Kidney glomerular epithelial cell (primary cell): Measurements from ENCODE around the gene ADCYAP1R1.

Source experiments
- DNase-seq: peaks from one replicate; lab custom pipeline; 2025; lab: John Stamatoyannopoulos, UW

The ADCYAP1R1 gene

DNA sequence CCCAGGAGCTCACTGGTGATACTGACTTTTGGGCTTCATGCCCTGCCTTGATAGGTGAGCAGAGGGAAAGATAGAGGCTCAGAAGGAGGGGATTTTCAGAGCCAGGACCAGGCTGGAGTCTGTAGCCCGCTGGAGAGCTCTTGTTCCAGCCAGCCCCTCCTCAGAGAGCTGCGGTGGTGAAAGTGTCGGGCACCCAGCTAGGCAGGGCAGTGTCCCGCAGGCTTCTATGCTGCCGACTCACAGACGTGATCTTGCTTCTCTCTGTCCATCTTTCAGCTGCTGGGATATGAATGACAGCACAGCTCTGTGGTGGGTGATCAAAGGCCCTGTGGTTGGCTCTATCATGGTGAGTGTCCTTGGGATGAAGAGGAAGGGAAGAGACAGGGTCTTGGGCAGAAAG lies 35.2 kb downstream of the ADCYAP1R1 start:
- DNase-seq = no peak

DNA sequence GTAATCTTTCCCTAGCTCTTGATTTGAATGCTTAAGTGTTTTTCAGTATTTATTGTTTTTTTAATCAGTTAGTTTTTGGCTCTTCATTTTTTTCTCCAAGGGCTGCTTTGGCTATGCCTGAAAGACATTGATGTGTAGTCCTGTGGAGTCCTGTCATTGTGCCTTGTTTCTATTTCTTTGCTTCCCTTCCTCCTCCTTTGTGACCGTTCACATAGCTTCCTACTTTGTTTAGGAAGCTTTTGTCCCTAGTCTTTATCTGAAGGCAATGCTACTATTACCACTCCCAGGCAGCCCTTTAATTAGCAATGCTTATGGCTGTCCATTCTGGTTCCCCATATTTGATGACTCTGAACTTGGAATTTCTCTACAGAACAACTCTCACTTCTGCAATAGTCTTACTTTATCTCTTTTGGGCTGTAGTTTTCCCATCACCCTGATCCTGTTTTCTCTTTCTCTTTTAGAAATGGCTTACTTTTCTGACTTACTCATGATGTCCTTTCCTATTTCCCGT lies 39.9 kb downstream of the ADCYAP1R1 start:
- DNase-seq = no peak

DNA sequence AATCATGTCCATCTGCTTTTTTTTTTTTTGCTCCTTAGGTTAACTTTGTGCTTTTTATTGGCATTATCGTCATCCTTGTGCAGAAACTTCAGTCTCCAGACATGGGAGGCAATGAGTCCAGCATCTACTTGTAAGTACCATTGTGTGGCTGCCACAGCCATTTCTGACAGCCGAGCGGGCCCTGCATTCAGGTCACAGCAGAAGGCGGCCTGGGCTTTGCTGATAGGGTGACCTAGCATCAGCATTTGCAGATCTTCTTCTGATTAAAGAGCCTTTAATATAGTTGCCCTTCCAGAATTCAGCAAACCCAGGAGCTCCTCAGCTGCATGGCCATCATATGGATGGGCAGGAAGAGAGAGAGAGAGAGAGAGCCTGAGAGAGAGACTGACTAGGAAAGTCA lies 40.5 kb downstream of the ADCYAP1R1 start:
- no peak for DNase-seq

DNA sequence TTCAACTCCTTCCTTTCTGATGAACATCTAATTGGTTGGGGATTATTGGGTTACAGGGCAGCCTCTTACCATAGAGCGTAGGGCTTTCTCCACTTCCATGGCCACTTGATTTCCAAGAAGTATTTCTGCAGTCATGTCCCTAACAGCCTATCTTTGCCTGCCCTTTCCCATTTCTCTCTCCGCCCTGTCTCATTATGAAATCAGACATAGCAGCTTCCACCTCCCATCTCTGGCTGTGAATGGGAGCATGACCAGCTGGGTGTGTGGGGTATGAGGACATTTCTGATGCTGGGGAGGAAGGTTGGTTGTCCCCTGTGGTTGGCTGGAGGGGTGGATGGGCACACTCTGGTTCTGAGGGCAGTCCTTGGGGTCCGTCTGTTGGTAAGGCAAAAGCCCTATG lies 41.2 kb downstream of the ADCYAP1R1 start:
- DNase-seq = no peak

DNA sequence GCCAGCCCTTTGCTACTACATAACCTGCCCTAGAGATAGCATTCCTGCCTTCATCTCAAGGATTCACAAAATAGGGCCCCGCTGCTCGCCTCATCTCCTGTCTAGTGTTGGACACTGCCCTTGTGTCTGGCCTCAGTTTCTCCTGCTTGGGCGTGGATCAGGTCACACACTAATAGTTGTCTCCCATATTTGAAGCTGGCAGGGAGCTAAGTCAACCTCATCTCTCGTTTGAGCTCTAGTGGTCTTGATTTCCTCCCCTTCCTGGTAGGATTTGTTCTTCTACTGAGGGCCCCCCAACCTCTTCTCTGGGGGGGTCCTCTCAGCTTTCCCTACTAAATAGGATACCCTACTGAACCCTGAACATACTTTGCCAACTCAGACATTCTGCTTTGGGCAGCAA lies 42.2 kb downstream of the ADCYAP1R1 start:
- DNase-seq = no peak

DNA sequence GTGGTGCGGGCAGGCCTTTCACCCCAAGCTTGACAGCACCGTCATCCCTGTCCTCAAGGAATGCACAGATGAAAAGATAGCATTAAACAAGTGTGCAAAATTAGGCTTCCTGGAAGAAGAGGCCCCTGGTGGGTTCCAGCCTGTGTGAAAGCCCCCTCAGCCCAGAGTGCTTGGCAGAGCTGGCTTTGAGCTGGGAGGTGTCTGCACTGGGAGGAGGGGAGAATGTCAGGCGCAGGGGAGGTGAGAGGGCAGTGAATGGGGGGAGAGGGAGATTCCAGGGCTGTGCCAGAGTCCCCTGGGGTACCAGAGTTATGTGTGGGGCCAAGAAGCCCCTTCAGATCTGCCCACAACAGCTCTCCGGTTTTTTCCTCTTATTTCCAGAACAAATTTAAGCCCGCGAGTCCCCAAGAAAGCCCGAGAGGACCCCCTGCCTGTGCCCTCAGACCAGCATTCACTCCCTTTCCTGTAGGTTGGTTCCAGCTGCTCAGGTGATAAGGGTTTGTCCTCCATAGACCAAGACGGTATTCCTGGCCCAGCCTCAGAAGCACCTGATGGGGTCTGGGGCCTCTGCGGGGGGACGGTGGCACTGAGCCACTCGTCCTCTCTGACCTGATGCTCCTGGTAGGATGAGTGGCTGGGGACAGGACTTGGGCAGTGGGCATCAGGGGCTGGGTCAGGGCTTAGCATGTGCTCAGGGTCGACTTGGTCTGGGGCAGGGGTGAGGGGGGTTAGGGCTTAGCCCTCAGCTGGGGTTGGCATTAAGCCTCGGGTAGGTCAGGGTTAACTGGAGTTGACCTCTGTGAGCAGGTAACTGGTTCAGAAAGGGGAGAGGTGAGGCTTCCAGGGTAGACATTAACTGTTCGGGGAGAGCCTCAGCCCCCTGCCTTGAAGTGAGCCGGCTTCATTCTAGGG lies 43.4 kb downstream of the ADCYAP1R1 start:
- DNase-seq = no peak

DNA sequence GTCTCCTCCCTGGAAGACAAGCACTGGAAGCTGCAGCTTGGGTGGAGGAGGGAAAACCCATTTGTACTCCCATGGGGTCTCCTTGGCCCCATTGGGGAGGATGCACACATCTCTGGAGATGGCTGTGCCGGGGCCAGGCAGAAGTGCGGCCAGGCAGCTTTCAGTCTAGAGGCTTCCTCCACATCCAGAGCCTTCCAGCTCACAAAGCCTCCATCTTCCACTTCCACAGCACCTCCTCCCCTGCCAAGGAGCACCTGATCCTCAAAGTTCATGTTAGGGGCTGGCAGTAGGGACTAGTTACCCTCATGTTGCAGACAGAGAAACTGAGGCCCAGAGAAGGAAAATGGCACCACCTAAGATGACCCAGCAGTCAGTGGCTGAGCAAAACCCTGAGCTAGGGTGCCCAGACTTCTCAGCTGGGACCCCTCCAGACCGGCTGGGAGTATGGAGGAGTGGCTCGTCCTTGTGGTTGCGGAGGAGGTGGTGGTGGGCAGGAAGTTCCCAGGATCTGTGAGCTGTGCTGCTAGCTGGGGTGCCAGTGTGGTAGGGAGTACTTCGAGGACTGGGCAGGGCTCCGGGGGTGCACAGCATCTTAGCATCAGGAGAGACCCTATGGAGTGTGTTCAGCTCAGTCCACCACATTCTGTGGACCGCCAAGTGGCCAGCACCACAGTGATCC lies 44.2 kb downstream of the ADCYAP1R1 start:
- DNase-seq = no peak

DNA sequence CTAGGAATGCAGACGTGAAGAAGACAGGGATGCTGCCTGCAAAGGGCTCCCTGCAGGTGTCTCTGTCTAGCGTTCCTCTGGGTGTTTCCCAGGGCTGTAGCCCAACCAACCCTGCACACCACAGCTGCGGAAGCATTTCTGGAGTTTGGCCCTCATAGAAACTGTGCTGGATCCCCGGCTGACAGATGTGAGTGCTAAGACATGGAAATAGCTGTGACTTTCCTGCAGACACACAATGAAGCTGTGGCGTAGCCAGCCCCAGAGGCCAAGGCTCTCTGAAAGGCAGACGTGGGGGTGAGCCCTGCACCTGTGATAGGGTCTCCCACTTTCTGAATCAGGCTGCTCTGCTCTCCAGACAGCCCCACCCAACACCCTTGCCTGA lies 44.8 kb downstream of the ADCYAP1R1 start:
- DNase-seq = no peak

DNA sequence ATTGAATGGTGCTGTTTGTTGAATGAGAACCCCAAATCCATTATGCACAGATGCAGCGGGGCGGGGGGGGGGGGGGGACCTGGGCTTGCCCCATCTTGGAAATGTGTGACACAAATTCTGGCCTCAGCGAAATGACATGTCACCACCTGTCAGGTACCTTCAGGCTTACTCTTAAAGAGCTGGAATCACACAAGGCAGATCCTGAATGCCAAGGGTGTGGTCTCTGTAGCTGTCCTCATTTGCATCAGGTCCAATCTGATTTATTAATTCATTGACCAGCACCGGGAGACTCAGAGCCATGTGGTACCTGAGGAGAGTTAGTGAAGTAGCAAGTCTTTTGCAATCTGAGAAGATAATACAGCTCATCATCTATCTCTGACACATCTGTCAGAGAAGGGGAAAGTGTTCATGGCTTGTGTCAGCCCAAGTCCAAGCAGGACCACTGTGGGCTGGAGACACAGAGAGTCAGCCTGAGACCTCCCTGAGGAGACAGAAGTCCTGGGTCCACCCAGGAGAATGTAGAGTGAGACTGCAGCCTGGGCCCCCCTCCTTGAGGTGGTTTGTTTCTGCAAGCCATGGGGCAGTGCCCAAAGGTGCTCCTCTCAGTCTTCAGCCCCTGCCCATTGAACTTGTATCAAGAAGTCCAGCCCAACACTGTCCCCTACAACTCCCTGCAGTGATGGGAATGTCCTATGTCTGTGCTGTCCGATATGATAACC lies 46.7 kb downstream of the ADCYAP1R1 start:
- no peak for DNase-seq

DNA sequence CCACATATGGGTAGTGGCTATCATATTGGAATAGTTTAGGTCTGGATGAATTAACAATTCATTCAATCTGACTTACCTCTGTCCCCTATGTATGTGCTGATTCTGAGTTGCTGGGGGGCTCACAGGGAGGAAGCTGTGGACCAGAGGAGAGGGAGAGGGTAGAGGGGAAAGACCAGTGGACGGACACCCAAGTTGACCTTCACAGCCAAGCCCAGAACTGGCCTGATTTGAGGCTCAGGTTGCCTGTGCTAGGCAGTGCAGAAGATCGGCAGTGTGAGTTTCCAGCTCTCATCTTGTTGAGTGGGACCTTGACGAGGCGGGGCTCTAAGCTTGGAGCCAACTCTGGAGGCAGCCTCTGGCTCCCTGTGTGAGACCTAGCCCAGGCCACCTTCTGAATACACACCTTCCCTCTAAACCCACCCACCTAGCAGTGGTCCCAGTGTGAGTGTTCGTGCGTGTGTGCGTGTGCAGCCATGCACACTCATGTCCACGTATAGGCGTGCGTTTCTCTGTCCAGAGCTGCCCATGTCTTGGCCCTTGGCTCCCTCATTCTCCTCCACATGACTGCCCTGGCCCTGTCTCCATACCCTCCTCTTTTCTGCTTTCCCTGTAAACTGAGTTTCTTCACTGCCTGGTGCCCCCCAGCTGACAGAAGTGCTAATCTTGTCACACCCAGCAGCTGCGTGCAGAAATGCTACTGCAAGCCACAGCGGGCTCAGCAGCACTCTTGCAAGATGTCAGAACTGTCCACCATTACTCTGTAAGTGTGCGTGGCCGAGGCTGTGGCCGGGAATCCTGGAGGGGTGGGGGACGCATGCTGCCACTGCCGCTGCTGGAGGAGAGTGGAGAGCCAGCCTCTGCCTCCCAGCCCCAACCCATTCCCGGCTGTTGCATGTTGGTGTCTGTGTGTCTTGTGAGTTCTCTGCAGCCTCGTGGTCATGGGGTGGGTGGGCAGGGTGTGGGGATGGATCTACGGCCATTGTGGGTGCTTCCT lies 47.6 kb downstream of the ADCYAP1R1 start:
- DNase-seq = no peak

DNA sequence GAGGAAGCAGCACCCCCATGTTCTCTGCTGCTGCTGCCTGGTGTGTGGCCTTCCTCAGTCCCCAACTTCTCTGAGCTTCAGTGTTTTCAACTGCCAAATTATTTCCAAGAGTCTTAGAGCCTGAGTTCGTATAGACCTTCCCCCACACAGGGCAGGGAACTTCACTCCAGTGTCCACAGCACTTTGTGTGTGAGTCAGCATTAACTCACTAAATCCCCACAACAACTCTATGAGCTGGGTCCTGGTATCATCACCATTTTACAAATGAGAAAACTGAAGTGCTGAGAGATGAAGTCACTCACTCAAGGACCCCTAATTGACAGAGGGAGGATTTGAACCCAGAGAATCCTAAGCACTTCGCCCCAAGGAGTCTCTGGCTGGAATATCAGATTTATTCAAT lies 48.3 kb downstream of the ADCYAP1R1 start:
- DNase-seq = no peak

DNA sequence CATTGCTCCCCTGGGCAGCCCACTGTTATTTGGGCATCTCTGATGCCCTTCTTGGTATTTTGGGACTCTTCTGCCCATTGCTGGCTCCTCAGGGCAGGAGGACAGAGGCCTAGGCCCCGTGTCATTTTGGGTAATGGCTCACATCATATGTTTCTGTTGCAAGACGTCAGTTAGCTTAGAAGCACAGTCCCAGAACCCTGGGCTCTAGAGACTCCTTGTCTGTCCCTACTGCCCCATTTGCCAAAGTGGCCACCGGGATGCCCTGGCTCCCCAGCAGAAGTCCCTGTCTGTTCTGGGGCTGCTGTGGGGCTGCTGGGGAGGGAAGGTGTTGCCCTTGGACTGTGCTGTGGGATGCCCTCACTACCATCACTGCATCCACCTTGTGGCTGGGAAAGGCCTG lies 48.8 kb downstream of the ADCYAP1R1 start:
- DNase-seq = no peak

DNA sequence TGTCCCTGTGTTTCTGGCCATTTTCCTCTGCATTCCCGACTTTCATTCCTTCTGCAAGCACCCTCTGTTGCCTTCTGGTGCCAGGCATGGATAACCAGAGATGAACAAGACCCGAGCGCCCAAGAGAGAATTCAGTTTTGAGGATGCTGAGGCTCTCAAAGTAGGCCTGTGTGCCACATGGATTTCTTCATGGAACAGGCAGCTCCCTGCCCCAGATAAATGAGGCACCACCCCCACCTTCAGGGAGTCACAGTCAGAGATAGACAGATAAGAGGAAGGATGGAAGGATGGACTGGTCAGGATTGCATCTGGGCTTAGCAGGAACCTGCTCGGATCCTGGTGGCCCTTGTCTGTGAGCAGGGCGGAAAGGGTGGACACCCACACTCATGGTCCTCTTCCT lies 49.4 kb downstream of the ADCYAP1R1 start:
- no peak for DNase-seq

DNA sequence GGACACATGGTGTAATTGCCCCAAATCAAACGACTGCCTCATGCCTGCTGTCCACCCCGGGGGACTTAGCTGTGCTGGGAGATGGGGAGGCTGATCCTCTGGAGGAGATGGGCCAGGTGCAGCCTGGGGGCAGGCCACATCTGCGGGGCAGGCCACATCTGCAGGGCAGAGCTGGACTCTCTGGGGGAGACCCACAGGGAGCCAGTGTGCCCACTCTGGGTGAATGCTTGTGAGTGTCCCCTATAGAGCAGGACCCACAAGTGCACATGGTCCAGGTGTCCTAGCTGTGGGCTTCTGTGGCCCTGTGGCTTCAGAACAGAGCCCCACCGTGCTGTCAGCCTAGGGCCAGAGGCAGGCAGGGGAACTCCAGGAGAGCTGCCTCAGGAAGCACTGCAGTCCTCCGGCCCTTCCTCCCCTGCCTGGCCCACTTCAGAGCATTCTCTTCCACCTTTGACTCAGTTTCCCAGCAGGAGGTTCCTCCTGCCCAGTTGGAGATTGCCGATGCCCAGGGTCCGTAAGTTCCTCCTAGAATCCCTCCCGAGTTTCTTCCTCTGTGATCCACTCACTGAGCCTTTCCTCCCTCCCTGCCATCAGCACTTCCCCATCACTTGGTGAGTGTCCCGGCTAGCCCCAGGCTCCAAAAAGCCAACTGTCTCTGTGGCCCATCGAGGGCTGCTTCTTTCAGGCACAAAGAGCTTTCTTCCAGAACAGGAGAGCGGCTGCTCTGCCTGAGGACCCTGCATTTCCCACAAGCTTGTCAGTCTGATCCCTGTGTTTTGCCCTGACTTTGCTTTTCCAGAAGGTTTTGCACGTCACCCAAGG lies 50.3 kb downstream of the ADCYAP1R1 start:
- DNase-seq = no peak

DNA sequence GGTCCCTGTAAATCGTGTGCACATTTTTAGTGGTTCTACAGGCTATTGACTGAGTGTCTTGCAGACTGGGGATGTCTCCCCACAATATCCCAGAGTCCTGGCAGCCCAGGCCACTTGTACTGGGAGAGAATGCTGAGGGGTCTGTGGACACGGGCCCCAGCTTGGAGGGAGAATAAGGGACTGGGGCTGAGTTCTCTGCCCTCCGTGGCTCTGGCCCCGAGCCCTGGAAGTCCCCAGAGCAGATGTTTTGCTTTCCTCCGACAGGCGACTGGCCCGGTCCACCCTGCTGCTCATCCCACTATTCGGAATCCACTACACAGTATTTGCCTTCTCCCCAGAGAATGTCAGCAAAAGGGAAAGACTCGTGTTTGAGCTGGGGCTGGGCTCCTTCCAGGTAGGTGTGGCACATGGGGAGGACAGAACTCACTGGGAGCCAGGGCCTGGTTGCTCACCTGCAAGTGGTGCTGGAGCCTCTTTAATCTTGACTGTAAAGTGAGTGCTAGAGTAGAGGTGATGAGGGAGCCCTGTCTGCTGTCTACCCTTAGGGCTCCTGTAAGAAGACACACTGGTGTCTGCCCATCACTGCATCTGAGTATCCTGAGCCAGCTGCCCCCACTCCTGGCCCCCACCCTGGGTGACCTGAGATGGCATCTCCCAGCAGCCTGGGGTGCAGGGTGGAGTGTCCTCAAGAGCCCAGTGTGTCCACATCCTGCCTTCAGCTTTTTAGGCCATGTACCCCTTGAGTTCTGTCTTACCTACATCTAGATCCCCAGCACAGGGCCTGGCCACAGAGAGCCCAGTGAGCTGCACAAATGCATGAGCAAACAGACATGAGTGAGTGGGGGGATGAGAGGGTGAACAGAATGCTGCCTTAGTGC lies 51.1 kb downstream of the ADCYAP1R1 start:
- DNase-seq = no peak

DNA sequence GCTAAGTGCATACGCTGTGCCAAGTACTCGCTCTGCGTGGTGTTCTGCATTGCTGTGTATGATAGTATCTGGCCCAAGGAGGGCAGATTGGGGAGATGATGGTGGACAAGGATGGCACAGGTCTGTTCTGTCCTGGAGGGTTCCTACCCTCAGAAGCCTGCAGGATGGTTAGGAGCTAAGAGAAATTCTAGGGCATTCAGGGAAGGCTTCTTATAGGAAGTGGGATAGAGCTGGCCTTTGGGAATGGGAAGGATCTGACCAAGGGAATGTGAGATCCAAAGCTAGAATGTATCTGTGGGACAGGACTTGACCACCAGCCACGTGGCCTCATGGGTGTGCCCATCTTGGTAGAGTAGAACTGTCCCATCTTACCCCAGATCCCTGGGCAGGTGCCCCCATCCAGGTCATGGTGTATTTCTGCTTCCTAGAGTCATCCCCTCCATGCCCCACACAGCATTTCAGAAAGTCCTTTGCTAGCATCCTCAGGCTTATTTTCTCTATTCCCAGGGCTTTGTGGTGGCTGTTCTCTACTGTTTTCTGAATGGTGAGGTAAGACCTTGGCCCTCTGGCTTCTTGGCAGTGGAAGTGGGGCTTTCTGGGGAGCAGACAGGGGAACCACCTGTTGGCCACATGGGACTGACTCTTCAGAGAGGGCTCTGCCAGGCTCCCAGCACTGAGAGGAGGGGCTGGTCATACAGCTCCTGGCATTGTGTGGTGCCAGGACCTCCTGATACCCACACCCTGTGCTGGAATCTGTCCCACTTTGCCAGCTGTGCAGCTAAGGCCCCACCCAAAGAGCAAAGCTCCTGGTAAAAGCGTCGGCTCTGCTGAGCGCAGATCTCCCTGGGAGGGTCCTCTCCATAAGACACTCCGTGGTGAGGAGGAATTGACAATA lies 52.5 kb downstream of the ADCYAP1R1 start:
- DNase-seq = no peak

DNA sequence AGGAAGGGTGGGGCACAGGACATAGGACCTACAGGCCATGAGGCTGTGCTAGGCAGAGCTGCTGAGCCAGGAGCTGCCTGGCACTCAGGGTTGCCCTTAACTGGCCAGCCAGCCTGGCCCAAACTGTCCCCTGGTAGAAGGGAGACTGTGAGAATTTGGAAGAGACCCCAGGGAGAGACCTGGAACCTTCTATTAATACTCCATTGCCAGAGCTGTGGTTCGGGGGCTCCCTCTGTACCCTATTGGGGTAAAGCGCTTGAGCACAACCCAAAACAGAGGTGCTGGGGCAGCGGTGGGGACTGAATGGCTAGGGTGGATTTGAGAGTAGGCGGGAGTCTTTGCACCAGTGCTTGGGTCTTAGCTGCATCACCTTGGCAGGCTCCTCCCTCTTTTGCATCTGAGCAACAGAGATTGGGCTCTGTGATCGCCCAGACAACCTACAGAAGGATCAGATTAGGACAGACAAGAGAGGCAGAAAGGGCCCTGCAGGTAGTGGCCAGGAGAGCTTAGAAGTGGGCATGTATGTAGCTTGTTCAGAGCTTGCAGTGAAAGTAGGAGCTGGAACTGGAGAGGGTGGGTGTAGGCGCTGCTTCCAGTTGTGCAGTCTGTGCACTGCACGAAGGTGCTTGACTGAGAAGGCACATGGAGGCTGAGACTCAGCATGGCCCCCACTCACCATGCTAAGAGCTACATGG lies 53.3 kb downstream of the ADCYAP1R1 start:
- DNase-seq = no peak
